ENCODE data around the gene SLC38A10.

Gene SLC38A10

DNA sequence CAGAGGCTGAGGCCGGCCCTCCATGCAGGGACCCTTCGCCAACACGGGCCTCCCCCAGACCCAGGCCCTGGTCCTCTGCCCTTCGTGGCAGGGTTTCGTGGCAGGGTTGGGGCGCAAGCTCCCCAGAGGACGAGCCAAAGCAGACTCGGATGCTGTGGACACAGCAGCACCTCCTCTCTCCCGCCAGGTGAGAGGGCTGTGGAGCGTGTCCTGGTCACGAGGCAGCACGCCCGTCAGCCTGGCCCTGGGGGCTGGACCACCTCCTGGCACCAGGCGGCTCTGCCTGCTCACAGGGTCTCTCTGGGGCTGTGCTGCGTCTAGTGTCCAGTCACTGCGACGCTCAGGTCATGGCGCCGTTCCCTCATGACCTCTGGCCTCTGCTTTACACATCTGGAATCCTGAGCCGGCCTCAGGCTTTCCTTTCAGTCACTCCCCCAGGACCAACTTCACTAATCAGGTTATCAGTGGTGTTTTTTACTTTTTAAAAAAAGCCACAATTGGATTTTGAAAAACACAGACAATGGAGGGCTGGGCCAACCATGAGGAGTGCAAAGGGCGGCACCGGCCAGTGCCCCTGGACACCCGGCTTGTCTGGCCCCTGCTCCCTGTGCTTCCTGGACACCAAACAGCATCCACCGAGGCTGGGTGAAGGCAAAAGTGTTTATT, 50.6 kb downstream of the SLC38A10 start:
- TF ChIP-seq, protein P1, sequence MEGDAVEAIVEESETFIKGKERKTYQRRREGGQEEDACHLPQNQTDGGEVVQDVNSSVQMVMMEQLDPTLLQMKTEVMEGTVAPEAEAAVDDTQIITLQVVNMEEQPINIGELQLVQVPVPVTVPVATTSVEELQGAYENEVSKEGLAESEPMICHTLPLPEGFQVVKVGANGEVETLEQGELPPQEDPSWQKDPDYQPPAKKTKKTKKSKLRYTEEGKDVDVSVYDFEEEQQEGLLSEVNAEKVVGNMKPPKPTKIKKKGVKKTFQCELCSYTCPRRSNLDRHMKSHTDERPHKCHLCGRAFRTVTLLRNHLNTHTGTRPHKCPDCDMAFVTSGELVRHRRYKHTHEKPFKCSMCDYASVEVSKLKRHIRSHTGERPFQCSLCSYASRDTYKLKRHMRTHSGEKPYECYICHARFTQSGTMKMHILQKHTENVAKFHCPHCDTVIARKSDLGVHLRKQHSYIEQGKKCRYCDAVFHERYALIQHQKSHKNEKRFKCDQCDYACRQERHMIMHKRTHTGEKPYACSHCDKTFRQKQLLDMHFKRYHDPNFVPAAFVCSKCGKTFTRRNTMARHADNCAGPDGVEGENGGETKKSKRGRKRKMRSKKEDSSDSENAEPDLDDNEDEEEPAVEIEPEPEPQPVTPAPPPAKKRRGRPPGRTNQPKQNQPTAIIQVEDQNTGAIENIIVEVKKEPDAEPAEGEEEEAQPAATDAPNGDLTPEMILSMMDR (conservative IDR thresholded peaks at IDR 0.05; ENCODE audit: low read length) = no peak
- no peak for DNase-seq (ENCODE audit: low read depth)
- H3K4me3 ChIP-seq (ENCODE audit: low read length) = no peak overlapping the region

DNA sequence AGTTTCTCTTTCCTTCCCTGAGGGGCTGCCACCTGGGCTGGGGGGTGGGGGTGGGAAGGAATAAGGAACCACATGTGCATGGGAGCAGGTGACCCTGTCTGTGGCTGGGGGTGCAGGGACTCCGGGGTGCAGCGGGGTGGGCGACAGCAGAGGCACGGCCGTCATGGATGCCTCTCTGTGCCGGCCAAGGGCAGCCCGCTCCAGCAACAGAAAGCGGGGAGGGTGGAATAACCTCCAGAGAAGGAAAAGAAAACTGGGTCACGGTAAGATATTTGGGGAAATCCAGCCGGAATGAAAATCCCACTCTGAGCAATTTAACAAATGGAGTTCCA, 51.8 kb downstream of the SLC38A10 start:
- DNase-seq (ENCODE audit: low read depth) = no peak
- H3K4me3 ChIP-seq (ENCODE audit: low read length) = no peak overlapping the region
- TF ChIP-seq, protein P1 (conservative IDR thresholded peaks at IDR 0.05; ENCODE audit: low read length) = no peak

DNA sequence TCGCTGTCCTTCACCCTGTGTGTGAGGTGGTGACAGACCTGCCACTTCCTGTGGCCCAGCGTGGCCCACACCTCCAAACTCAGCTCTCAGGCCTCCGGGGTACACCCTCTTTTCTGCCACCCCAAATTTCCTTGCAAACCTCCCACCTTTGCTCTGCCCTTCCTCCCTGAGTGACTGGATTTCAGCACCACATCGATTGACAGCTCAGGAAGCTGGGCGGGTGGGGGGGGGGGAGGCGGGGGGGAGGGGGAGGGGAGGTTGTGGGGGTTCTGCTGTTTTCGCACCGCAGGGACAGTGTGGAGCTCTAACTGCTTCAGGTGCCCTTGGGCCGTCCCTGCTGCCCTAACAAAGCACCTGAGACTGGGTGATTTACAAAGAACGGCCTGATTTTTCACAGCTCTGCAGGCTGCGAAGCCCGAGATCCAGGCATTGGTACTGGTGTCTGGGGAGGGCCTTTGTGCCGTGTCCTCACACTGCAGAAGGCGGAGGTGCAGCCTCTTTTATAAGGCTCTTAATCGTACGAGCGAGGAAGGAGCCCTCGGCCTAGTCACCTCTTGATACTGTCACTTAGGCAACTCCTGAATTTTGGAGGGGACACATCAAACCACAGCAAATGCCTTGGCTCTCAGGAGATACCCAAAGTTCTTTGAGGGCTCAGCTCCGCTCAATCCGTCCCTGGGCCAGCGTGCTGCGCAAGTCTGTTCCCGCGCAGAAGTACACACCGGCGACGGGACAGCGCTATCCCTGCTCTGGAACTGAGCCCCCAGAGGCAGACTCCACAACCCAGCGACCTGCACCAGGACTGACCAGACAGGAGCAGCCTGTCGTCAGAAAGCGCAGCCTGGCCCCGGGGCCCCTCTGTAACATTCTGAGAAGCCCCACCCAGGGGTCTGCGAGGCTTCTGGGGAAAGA, 52.4 kb downstream of the SLC38A10 start:
- no peak for DNase-seq (ENCODE audit: low read depth)
- TF ChIP-seq, protein P1 (conservative IDR thresholded peaks at IDR 0.05; ENCODE audit: low read length) = no peak

GRCh38 chr17:81241648-81242420, 53.3 kb downstream of the SLC38A10 start:
- H3K4me3 ChIP-seq (ENCODE audit: low read length) = no peak overlapping the region
- DNase-seq (ENCODE audit: low read depth) = peak; percentile 23
- TF ChIP-seq, protein P1 (conservative IDR thresholded peaks at IDR 0.05; ENCODE audit: low read length) = peak; percentile 67

More for the DNA sequence above, 52.4 kb downstream of the SLC38A10 start:
- no peak overlapping the region for H3K4me3 ChIP-seq (ENCODE audit: low read length)

DNA sequence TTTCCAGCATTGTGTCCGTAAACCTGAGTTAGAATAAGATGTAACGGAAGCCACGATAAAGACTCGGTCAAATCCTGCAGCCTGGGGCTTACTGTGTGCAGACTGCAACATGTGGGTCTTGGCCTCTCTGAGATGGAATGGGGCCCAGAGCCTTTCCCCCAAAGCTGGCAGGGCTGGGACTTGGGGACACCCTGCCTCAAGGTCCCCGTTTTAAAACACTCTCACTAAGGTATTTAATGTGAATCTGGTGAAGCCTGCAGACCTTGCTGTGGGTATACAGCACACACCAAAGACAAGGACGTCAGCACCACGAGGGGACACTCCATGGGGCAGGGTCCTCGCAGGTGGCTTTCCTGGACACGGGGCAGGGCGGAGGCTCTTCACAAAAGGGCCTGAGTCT, 53.9 kb downstream of the SLC38A10 start:
- DNase-seq (ENCODE audit: low read depth) = no peak
- TF ChIP-seq, protein P1 (conservative IDR thresholded peaks at IDR 0.05; ENCODE audit: low read length) = no peak
- peak overlapping the region; percentile 80; the same call in 1 of the 2 replicates for H3K4me3 ChIP-seq (ENCODE audit: low read length)

- H3K4me3 ChIP-seq (ENCODE audit: low read length) = peak overlapping the region; percentile 80
- no peak for DNase-seq (ENCODE audit: low read depth)
- TF ChIP-seq, protein P1 (conservative IDR thresholded peaks at IDR 0.05; ENCODE audit: low read length) = no peak
Measured at GRCh38 chr17:81240761-81241160, 54.3 kb downstream of the SLC38A10 start.

Measured in AG10803 (cell line).